ENCODE measurements around the gene KXD1. TPM values are rescaled to one million over a fixed set of nuclear protein-coding genes. Genes with fewer than 3 reads are reported as not detected.
A peak's percentile ranks its signal among the peaks of the same experiment; 100 is the strongest.
"Not testable (repeated sequence)": the region's sequence is repeated elsewhere in the genome, so short reads cannot be mapped to it uniquely, and the experiment has no call there.

The KXD1 gene, protein sequence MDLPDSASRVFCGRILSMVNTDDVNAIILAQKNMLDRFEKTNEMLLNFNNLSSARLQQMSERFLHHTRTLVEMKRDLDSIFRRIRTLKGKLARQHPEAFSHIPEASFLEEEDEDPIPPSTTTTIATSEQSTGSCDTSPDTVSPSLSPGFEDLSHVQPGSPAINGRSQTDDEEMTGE
- total RNA-seq (ENCODE audit: insufficient read depth, low replicate concordance): 62.4 TPM

DNA sequence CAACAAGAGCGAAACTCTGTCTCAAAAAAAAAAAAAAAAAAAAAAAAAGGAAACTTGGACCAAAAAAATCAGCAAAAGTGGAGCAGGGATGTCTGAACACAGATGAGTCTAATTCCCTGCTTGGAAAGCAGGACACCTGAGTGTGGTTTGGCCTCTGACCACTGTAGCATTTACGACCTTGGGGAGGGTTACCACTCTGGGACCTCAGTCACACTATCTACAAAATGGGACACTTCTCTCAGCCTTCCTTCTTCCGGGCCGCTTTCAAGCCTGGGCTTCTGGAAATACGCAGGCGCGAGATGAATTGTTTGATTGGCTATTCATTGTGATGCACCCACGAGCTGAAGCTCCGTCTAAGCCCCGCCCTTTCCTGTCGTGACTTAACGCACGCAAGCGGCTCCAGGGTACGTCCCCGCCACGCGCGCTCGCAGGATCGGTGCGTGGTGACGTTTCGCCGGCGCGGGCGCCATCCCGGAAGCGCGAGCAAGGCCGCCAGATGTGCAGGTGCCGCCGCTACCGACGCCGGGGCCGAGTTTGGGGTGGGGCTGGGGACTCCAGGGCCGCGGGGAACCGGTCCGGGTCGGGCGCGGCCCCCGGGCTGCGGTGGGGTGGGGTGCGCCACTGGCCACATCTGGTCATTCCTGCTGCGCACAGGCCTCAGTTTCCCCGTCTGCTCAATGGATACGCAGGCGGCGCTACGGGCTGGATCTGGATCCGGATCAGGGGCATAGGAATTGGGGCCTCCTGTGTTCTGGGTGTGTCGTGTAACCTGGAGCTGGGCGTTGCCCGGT is at the start of gene KXD1:
Gene KXD1, plus strand, starts transcription at position 460 of the 791 bp plus-strand sequence. CDS start 4,187 bp downstream, outside the sequence.
- DNase-seq (ENCODE audit: low spot score): peak; percentile 99

DNA sequence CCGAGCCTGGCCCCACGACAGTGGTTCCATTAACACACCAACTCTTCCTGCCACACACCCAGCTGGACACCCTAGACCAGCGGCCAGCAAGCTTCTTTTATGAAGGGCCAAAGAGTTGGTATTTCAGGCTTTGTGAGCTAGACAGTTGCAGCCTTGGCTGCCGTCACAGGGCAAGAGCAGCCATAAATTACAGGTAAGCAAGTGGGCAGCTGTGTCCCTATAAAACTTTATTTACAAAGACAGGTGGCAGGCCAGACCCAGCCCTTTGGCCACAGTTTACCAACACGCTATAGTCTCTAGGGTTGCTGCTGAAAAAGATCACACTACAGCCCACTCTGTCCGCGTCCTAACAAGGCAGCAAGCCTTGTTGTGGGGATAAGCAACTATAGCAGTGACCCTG is 49.1 kb upstream of the KXD1 start:
- no peak for DNase-seq (ENCODE audit: low spot score)

DNA sequence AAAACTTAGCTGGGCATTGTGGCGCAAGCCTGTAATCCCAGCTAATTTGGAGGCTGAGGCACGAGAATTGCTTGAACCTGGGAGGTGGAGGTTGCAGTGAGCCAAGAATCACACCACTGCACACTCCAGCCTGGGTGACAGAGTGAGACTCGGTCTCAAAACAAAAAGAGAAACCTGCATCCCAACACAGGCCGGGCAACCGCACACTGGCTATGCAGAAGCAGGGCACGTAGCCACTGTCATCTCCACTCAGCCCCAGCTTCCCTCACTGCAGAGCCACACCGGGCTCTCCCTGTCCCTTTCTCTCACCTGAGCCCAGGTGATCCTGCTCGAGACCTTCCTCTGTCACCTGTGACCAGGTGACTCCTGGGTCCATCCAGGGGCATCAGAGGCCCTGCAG is 47.5 kb upstream of the KXD1 start:
- no peak for DNase-seq (ENCODE audit: low spot score)

DNA sequence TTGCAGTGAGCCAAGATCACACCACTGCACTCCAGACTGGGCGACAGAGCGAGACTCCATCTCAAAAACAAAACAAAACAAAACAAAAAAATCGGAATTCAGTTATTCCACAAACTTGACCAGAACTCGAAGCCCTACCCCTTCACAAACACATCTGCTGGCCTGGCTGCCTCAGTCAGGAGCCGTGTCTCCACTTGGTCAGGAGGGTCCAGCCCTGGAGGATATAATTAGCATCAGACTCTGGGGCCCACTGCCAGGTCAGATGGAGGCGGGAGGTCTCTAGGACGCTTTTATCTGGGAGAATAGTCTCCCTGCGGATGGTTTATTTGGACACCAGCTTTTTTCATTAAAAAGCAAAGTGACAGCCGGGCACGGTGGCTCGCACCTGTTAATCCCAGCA is 43.8 kb upstream of the KXD1 start:
- no peak for DNase-seq (ENCODE audit: low spot score)

DNA sequence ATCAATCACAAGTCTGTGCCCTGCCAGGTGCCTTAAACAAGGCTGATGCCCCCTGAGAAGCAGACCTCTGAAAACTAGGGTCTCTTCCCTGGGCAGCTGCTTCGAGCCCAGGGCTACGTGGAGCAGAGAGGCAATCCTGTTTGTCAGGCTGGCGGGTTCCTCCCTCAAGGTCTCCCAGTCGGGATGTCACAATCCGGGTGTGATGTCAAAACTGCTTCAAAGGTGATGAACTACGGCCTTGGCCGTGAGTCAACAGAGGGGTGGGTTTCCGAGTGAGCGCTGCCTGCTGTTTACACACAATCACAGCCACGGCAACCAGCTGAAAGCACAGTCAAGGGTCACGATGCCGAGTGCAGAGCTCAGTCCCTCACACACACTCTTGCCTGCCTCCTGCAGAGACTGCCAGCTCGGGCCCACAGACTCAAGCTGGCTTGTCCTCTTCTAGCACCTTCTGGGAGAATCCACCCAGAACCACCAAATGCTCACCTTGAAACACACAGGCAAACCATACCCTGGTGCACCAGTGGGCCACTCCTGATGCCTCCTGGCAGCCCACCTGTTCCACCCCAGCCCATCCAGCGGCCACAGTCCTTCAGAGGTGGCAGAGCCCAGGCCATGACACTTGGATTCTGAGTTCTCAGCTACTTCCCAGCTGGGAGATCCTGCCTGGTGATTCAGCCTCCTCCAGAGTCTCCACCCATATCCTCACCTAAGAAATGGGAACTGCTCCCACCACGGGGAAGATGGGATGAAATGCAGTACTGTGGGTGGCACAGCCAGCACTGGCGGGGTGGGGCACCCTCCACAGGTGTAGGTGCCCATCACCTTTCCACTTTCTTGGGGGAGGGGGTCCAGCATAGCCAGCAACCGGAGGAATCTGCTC is 42.6 kb upstream of the KXD1 start:
- DNase-seq (ENCODE audit: low spot score): no peak

DNA sequence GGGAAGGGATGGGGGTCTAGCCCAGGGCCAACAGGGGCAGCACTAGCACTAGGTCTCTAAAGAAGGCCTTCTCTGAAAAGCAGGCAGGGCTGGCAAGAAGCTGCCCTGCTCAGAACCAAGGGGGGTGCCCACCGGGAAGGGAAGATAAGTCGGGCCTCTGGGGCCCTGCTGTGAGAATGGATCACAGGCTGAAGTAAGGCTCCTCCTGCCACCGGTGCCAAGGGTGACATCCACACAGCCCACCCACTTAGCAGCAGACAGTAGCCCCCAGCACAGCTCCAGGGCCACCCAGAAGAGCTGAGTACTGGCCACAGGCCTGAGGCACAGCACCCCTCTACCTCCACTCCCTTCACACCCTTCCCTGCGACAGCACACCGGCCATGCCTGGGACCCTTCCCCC is 41.7 kb upstream of the KXD1 start:
- DNase-seq (ENCODE audit: low spot score): no peak

DNA sequence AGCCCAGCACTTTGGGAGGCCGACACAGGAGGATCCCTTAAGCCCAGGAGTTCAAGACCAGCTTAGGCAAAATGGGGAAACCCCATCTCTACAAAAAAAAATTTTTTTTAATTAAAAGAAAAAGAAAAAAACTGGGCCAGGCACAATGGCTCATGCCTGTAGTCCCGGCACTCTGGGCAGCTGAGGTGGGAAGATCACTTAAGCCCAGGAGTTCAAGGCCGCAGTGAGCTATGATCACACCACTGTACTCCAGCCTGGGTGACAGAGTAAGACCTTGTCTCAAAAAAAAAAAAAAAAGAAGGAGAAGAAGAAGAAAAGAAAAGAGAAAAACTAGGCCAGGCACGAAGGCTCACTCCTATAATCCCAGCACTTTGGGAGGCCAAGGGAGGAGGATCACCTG is 40.1 kb upstream of the KXD1 start:
- DNase-seq (ENCODE audit: low spot score): no peak

DNA sequence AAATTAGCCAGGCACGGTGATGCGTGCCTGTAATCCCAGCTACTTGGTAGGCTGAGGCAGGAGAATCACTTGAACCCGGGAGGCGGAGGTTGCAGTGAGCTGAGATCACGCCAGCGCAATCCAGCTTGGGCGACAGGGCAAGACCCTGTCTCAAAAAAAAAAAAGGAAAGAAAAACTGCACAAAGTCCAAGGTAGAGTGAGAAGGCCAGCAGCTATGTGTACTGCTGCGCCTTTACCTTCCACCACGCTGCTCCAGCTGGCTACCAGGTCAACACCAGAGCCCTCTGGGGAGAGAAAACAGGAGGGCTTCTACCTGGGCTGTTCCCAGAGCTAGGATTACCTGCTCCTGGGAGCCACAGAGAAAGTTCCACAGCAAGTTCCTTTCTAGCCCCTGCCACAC is 39.0 kb upstream of the KXD1 start:
- DNase-seq (ENCODE audit: low spot score): no peak

DNA sequence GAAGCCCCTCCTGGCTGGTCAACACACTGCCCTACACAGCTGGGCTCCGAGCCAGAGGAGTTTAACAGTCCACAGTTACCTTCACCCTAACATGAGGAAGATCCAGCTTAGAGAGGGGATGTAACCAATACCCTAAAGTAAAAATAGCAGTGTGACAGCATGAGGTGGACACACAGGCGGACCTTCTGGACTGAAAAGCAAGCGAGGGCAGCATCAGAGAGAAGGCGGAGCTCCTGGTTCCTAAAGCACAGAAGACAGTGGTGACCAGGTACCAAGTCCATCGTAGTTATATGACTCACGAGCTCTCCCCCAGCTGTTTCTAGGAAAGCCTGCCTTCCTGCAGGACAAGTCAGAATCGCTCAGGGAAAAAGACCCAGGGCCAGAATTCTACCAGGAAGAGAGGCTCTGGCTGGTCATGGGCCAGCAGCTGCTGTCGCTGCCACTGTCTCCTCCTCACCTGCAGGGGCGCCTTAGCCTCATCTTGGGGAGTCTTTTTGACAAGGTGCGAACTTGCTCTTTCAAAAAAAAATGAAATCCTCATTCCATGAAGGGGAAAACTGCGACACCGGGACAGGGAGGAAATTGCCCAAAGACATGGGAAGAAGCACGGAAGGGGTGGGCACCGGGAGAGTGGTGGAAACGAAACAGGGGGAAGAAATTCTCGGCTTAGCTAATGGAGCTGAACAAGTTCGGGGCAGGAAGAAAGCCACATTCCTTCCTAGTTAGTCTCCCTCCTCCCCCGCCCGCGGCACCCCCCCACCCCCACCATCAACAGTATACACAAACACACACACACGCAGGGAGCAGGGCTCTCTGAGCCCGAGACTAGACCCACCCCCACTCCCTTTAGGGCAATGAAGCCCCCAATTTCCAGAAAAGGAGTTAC is 37.5 kb upstream of the KXD1 start:
- DNase-seq (ENCODE audit: low spot score): peak; percentile 71

DNA sequence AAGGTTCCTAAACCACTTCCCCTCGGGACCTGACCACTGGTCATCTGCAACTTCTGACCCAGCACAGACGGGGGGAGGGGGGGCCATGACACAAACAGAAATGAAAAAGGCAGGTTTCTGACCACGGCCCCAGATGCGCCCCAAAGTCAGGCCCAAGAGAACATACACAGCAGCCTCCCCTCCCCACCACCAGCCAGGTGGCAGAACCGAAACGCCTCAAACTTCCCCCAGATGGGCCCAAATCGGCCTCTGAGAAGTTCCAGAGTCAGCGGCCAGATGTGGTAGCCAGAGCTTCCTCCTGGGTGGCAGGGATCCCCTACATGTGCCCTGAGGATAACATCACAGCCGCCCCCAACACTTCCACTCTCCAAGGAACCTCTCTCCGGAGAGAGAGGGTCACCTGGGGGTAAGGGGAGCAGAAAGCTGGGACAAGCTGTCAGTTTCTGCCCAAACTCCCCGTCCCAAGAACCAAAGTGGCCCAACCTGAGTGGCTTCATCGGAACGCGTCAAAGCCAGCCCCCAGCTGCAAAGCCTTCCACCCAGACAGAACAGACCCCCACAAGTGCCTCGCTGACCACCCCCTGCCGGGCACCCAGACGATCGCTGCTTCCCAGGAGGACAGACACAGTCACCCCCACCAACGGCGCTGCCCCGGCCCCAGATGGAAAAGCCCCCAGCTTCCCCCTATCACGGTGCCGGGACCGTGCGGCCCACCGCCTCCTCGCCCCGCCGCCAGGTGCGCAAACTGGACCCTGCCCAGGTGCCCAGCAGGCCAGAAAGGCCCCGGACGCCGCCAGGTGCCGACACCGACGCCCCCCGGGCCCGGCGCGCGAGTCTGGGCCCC is 36.6 kb upstream of the KXD1 start:
- DNase-seq (ENCODE audit: low spot score): peak; percentile 41

DNA sequence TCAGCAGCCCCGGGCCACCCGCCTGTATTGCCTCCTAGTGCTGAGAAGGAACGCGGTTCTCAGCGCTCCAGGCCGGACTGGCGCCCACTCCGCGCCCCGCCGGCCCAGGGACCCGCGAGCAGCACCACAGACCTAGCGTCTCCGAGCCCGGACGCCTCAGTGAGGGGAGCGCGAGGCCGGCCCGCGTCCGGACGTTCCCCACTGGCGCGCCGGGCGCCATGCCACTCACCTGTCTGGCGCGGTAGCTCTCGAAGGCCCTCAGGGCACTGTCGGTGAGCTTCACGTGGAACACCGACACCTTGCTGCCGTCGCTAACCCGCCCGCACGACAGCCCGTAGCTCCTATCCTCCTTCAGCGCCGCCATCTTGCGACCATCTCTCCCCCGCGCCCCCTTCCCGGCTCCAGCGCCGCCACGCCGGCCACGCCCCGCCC is 36.0 kb upstream of the KXD1 start, which contains the start of gene ELL:
Gene ELL, minus strand, starts transcription at position 379 of the 432 bp plus-strand sequence. Its CDS starts 15 bp downstream, at position 364.
- no peak for DNase-seq (ENCODE audit: low spot score)

DNA sequence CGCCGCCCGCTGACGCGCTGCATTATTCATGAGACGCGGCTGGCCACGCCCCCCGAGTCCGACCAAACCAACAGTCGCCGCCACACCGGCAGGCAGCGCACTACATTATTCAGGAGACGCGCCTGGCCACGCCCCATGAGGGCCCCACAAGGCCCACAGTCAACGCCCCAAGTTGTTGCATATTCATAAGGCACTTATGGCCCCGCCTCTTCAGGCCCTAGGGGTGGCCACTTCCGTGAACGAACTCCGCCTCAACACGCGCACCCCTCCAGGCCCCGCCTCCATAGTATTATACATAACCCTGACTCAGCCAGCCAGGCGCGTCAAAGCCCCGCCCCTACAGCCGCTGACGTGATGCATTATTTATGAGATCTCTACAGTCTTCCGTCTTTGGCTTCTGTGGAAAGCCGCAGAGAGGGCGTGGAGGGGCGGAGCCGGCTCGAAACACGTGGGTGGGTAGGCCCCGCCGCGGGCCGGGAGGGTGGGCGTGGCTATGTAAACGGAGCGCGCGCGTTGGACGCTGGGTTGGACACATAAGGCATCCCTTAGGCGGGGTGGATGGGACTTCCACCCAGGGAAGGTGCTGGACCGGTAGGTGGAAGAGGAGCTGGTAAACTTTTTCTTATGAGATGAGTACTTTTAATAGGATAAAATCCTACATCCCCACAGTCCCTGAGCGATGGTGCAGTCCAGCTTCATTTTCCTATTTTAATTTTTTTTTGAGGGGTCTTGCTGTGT is 35.4 kb upstream of the KXD1 start:
- peak; percentile 100 for DNase-seq (ENCODE audit: low spot score)

DNA sequence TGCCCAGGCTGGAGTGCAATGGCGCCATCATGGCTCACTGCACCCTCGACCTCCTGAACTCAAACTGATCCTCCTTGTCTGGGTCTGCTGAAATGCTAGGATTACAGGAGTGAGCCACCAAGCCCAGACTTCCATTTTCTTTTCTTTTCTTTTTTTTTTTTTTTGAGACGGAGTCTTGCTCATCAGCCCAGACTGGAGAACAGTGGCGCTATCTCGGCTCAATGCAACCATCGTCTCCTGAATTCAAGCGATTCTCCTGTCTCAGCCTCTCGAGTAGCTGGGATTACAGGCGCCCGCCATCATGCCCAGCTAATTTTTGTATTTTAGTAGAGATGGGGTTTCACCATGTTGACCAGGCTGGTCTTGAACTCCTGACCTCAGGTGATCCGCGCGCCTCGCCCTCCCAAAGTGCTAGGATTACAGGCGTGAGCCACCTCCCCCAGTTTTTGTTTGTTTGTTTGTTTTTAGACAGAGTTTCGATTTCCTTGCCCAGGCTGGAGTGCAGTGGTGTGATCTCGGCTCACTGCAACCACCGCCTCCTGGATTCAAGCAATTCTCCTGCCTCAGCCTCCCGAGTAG is 34.7 kb upstream of the KXD1 start:
- DNase-seq (ENCODE audit: low spot score): not testable (repeated sequence)

DNA sequence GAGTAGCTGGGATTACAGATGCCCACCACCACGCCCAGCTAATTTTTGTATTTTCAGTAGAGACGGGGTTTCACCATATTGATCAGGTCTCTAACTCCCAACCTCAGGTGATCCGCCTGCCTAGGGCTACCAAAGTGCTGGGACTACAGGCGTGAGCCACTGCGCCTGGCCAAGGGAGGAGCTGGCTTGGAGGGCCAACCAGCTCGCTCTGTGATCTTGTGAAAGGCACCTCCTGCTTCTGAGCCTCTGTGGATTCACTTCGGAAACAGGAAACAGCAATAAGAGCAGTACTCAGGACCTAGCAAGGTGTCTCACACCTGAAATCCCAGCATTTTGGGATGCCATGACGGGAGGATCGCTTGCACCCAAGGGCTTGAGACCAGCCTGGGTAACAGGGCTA is 33.8 kb upstream of the KXD1 start:
- no peak for DNase-seq (ENCODE audit: low spot score)

DNA sequence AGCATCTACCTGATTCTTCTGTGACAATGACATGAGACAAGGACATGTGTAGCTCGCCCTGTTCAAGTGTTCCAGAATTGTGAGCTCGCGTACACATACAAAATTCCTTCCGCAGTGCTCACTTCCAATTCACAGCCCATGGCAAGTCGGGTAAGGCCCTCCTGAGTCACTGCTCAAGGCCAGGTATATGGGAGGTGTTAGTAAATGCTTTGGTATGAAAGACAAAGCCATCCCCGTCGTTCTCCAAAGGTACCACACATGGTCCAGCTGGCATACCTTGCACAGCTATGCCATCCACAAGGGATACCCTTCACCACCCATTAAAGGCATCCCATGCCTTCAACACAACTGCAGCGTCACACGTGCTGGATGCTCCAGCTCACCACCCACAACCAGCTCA is 31.4 kb upstream of the KXD1 start:
- DNase-seq (ENCODE audit: low spot score): no peak

DNA sequence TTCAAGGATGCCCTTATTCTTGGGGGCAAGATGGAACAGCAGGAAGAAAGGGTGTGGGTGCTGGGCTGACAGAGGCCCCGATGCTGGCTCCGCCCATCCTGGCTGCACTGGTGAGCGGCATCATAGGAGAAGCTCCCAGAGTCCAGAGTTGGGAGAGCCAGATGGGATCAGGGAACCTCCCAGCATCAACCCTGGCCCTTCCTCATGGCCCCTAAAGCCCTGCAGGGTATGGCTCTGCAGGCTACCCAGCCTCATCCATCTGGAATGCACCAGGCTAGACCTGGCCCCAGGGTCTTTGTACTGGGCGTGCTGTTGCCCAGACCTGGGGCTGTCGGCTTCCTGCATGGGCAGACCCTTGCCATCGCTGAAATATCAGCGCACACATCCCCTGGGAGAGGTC is 27.9 kb upstream of the KXD1 start:
- DNase-seq (ENCODE audit: low spot score): no peak

DNA sequence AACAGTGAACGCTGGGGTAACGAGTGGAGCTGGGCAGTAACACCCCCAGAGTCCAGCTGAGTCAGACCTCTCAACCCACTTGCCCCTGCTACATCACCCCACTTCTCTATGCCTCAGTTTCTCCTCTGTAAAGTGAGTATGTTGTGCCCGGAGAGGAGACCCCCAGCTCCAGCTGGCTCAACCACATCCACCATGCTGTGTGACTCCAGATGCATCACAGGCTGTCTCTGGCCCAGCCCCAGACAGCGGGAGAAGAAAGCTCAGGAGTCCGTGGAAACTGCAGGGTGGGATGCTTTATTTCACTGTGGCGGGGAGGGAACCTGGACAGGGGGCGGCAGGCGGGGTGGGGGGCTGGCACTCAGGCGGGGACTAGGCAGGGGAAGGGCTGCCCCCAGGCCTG is 26.2 kb upstream of the KXD1 start:
- no peak for DNase-seq (ENCODE audit: low spot score)

DNA sequence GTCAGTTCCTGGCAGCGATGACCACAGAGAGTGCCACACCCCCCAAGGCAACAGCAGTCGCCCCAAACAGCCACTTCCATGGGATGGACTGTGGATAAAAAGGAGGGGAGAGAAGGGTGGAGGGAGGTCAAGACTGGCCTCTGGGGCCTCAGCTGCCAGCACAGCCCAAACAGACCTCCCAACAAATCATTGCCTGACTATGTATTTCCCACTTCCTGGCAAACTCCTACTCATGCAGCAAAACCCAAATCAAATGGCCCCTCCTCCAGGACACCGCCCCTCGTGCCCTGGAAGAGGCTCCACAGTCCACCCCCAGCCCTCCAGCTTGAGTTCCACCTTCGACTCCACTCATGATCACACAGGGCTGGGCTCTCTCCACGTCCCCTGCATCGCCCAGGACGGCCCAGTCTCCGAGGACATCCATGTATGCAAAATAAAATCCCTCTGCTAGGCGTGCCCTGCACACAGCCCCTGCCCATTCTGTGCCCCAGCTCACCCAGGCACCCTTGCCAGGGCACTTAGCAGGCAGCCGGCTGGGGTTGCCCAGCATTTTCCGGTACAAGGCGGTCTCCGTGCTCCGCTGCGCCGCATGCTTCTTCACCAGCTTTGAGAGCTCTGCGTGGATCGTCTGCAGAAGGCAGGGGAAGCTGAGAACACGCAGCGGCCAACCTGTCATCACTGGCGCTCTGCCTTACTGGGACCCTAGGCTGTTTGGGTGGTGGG is 25.3 kb upstream of the KXD1 start:
- DNase-seq (ENCODE audit: low spot score): no peak

Data from umbilical cord (tissue), 2 donors.